Epidermal melanocyte (primary cell): ENCODE measurements around the gene MAMLD1.

Experiments
- DNase-seq: peaks from one replicate; pipeline ENCODE4 v3.0.0; 2011; ENCODE audit warnings: low spot score; ENCODE audit not compliant: insufficient read length

MAMLD1 gene

DNA sequence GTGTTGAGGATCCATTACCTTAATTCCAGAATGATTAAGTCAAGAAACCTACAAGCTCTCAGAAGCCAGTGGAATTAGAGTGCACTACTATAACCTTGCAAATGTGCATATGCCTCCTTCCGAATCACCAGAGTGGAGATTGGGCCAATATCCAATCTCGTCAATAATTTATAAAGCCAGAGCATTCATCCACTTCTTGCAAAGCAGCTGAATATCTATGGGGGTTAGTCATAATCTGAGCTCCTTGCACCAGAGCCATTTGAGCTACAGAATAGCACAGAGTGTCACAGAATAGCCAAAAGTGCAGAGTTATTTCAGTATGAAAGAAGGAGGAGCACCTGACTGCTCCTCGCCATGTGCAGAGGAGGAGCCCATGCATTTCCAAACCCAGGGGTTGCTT, 136.1 kb downstream of the MAMLD1 start:
- DNase-seq: no peak

DNA sequence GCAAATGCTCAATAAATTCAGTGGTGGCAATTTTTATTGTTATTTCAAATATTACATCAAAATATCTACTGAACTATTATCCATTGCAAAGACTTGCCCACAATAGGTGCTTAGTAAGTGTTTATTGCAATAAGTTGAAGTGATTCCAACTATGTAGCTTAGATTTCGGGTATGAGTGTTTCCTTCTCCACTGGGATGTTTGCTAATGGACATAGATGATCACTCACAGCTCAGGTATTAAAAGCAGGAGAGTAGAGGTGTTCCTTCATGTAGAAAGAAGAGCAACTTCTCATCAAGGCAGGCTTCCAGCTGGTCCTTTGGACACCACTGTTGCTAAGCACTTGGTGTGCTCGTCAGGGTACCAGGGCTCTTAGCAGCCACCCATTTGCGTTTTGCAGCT, 139.0 kb downstream of the MAMLD1 start:
- DNase-seq: no peak

DNA sequence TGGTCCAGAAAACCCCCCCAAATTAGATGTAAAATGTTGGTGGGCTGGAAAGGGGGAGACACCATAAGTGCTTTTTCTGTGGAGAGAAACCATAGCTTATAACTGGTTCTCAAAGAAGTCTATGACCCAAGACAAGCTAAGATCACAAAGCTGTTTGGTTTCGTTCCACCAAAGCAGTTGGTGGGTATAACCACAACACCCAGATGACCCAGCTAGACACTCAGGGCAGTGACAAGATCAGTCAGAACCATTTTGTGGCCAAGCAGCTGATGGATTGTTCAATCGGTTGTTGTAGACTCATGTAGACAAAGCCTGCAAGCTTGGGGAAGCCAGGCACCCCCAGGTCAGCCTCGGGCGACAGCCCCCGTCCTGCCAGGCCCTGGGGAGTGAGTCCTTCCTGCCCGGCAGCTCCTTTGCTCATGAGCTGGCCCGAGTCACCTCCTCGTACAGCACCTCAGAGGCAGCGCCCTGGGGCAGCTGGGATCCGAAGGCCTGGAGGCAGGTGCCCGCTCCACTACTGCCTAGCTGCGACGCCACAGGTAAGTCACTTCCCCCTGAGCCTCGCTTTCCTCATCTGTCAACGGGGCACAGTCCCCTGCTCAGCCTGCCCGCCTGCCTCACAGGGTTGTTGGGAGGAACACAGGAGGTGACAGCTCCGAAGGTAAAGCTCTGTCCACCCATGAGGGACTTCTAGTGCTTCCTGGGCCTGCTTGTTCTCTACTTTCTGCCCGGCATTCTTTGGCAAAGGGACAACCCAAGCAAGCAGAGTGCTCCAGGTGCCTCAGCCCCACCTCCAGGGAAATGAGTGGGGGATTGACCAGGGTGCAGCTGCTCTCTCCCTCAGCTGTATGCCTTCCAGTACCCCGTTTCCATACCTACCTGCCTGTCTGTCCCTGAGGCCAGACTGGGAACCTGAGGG, 140.1 kb downstream of the MAMLD1 start:
- DNase-seq: no peak

DNA sequence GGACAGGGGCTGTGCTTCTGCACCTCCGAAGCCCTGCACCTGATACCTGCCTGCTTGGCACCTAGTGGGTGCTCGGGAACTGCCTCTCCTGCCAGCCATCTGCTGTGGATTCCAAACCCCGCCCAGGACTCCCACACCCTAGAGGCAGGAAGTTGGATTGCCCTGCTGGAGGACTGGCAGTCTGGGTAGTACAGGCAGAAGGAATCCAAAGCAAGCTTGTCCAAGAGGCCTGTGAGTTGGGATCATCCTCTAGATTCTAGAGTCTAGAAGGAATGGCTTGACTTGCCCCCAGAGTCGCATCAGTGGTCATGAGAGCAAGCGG, 140.7 kb downstream of the MAMLD1 start:
- DNase-seq: no peak

DNA sequence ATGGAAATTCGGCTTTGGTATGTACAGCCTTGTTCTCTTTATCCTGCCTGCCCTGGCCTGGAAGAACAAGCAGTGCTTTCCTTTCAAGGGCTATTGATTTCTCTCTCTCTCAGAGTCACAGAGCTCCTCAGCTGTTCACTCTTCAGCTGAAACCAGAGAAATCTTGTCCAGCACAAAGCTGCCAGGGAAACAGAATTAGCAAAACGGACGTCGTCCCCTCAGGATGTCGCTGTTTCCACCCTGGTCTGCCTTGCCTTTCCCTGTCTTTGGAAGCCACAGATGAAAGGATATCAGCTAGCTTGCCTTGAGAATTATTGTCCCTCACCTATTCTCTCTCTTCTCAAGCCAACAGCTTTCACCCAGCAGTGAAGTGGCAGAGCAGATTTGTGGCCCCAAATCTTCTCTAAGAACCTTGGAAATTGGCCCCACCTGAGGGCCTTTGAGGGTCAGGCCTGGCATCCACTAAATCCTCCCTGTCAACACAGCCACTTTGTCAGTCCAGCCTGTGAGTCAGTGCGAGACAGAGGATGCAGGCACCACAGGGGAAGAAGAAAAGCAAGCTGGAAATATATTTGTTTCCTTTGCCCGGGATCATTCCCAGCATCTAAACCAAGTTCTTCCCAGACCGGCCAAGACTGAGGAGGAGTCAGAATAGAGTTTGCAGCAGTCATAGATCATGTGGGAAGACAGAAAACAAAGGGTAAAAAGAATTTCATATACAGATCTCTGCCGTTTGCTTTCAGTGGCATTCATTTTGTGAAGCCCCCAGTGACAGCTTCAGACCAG, 141.5 kb downstream of the MAMLD1 start:
- DNase-seq: no peak

DNA sequence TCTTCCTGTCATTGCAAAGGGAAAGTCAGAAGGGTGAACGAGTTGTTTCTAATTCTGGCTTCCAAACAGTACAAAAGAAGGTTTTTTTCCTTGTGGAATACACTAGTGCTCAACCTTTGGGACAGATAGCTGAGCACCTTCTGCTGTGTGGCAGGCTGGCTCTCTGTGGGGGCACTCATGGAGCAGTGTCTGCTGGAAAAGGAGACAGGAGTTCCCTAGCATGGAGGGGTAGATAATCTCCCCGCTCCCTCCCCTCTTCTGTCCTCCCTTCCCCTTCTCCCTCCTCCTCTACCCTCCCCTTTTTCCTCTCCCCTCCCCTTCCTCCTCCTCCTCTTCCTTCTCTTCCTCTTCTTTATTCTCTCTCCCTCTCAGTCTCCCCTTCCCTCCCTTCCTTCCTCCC, 142.9 kb downstream of the MAMLD1 start:
- no peak for DNase-seq

DNA sequence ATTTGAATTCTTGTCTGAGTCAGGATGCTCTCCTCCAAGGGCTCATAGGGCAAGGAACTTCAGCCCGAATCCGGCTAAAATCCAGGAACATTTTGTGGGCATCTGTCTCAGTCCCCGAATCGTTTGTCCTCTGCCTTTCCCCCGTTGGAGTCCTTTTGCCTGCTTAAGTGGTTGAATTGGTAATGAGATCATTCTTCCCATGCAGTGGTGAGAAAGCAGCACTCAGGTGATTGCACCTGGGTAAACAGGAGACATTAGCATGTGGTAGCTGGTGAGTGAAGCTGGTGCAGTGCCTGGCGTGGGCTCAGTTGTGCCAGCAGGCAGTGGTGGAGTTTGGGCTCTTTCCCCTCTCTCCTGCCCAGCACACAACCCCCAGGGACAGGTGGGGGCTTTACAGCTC, 143.4 kb downstream of the MAMLD1 start:
- no peak for DNase-seq

DNA sequence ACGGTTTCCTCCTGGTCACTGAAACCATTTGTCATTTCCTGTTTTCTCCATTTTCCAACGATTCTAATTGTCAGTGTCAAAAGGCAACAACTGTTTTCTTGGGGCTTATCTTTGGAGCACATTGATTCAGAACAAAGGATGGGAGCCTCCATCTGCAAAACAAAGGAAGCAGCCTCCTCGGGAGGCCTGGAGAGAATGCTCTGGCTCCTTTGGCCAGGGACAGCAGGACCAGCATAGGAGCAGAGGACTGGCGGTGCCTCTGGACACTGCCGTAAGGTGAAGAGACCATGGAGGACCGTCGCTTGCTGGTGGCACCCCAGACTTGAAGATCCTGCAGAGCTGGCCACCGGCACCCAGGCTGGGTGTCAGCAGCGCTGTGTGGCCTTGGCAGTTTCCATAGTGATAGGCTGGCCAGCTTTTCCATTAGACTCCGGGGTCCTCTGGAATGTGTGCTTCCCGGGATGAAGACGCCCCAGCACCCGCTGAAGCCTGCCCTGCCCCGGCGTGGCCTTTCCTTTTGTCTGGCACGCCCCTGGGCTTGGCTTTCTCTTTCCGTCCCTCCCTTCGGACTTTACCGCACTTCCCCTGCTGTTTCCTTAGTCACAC, 144.2 kb downstream of the MAMLD1 start:
- no peak for DNase-seq

DNA sequence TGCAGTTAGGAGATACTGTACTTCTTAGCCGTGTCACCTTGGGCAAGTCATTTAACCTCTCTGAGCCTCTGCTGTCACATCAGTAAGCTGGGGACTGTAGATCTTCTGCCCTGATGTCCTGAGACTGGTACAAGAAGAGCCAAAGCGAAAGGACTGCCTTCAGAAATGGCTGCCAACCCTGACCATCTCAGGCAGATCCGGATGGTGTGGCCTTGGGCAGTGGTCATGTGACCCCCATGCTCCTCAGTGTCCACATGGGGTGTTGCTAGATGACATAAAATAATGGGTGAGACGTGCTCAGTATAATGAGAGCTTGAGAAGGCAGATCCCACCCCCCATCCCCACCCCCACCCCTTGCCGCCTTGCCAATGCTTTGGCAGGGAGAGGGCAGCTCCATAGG, 144.9 kb downstream of the MAMLD1 start:
- no peak for DNase-seq

DNA sequence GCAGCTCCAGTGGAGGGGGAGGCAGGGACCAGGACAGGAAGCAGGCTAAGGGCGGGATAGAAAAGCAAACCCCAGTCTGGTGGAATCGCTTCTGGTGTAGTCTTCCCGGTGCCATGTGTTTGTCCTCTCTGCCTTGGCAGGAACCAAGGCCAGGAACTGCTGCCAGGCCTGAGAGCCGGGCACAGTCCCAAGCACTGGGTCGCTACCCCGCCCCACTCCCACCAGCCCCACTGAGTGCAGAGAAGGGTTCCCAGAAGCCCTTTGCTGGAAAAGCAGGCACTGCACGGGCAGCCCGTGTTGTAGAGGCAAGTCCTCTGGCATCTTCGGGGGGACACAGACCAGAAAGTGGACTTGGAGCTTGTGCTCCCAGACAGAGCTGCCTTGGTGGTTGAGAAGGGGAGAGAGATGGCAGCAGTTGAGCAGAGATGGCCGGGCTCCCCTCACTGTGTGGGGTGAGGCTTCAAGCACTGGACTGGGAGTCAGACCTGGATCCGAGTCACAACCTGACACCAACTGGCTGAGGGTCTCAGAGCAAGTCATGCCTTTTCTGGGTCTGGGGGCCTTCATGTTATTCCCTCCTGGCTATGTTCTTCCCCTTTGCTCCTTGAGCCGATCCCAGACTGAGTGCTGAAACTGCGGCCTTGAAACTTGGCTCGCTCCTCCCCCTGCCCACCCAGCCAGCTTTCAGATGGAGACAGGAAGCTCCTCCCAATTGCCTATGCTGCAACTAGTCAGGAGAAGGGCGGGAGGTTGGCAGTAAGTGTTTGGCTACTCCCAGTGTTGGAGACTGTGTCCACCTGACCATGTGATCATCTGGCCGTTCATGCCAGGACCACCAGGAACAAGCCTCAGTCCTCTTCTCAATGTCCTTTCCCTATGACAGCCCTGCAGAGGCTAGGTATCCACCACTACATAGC, 145.6 kb downstream of the MAMLD1 start:
- no peak for DNase-seq

DNA sequence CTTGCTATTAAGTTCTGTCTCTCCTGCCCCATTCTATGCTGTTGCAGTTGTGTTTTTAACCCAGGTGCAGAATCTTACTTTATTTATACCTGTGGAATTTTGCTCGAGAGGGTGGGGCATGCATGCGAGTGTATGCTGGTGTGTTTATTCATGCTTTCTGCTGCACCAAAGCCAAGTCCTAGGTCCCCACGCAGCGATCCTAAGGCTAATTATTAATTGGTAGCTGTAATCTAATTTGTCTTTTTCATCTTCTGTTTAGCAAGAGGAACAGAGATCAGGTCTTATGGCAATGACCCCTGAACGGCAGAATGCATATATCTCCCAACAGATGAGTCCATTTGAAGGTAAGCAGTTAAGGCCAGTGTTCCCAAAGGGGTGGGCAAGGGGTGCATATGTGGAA, 146.6 kb downstream of the MAMLD1 start:
- DNase-seq: no peak

DNA sequence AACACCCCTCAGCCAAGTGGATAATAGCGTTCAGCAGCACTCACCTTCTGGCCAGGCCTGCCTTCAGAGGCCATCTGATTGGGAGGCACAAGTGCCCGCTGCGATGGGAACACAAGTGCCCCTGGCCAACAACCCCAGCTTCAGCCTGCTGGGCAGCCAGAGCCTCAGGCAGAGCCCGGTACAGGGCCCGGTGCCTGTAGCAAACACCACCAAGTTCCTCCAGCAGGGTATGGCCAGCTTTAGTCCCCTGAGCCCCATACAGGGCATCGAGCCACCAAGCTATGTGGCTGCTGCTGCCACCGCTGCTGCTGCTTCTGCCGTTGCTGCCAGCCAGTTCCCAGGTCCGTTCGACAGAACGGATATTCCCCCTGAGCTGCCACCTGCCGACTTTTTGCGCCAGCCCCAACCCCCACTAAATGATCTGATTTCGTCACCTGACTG, 149.4 kb downstream of the MAMLD1 start:
- no peak for DNase-seq

DNA sequence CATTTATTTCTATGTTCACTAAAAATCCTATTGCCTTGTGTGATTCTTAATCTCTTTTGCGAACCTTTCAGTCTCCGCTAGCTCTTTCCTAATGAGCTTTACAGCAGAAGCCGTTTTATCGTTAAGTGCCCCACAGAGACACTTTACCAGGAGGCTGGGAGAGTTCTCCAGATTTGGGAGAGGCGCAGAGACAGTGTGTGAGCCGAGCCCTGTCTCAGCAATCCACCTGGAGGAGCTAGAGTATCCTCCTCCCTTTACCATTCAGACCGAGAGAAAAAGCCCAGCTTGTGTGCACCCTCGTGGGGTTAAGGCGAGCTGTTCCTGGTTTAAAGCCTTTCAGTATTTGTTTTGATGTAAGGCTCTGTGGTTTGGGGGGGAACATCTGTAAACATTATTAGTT, 150.4 kb downstream of the MAMLD1 start:
- no peak for DNase-seq

DNA sequence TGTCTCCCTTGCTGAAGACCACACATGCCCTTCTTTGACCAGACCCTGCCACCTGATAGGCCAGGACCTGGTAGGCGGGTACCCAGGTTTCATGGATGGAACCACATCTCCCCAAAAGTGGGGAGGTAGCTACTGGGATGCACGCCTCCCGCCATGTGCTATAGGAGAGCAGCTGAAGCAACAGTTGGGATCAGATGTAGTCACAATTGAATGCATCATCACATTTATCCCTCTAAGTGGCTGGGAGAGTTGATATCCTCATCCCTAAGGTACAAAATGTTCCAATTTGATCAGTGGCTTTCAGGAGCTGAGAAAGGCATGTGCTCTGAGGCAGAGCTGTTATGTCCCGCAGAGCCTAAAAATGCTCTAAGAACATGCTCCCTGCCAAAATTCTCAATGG, 151.3 kb downstream of the MAMLD1 start:
- no peak for DNase-seq

DNA sequence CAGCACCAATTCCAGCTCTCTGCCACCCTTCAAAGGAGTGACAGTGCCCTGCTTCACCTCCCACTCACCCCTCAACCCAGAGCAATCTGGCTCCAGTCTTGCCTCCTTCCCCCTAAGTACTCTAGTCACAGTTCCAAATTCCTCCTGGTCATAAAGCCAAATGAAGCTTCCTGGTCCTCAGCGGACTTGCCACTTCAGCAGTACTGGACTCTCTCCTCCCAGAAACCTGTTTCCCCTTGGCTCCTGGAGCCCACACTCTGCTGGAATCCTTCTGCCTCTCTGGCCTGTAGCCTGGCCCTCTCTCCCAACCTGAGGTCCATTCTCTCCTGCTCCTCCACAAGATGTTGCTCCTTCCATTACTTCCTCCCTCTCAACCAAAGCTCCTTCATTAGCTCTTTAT, 152.7 kb downstream of the MAMLD1 start:
- no peak for DNase-seq

DNA sequence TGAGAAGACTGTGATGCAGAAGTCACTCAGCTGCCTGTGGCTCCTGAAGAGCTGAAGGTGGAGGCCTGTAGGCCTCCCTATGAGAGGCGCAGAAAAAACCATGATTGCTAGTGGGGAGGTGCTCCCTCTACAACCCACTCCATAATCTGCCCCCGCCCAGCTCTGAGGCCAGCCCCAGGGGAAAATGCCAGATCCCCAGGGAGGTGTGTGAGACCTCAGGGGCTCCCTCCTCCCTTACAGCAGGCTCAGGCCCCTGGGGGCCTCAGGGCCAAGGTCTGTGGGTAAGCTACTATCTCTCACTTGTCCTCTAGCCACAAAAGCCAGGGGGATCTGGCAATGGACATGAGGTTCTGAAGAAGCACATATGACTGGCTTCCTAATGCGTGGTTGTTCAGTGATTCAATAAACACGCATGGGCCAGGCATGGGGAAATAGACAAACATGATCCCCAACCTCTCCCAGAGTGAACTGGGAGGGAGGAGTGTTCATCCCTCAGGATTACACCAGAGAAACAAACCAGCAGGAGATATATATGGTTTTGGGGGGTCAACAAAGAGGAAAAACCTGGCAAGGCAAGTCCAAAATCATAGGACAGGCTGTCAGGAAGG, 154.3 kb downstream of the MAMLD1 start:
- DNase-seq: no peak

DNA sequence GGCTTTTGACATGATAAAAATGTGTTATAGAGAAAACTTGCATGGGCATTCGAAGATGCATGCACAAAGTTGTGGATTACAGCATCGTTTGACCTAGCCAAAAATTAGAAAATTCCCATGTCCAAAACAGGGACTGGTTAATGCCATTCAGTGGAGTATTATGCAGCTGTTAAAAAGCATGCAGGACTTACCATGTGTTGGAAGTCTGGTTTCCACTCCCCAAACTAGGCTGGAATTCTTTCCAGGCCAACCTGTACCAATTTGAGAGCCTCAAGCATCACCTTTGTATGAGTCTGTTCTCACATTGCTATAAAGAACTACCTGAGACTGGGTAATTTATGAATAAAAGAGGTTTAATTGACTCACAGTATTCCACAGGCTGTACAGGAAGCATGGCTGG, 159.4 kb downstream of the MAMLD1 start:
- no peak for DNase-seq

DNA sequence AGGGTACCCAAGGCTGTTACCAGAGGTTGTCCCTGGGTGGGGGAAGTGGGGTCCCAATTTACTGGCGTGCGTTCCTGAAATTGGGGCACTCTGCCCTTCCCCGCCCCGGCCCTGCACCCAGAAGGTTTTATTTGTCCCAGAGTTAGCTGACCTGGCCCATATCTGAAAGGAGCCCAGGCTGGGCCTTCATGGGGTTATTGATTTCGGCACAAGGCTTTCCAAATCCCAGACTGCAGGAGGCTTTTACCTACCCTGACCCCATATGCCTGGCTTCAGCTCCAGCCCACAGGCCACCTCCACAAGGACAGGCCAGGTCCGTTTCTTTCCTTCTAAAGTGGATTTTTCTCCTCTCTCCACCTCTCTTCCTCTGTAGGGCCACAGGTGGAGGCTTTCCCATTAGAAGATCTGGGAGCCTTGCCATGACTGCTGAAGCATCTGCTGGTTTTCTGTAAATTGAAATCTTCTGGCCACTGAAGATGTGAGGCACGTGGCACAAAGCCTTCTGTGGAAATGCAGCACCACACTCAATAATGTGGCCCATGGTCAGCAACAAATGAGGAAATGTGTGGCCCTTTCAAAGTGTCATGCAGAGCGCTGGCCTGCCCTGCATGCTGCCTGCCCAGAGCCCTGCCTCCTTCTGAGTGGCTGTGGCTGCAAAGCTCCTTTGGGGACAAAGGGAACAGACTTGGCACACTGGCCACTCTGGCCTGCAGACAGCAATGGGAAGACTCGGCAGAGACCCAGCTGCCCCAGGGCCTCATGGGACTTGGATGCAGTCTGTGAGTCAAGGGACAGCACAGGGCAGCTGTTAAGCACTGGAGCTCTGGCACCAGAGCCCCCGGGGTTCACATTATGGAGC, 162.2 kb downstream of the MAMLD1 start:
- no peak for DNase-seq

DNA sequence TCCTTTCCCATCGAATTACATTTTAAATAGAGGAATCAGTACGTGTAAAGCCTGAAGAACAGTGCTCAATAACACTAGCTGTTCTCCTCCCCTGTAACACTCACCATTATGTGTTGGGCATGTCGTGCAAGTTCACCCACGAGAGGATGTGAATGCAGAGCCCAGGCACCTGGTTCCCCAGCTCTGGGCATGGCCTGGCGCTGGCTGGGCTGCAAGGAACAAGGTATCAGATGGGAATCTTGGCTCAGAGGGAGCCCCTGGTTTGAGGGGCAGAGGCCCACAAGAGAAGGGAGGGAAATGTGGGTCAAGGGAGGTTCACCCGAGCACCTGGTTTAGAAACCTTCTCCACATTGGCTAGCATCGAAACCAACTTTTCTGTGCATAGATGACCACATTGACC, 163.6 kb downstream of the MAMLD1 start:
- no peak for DNase-seq

DNA sequence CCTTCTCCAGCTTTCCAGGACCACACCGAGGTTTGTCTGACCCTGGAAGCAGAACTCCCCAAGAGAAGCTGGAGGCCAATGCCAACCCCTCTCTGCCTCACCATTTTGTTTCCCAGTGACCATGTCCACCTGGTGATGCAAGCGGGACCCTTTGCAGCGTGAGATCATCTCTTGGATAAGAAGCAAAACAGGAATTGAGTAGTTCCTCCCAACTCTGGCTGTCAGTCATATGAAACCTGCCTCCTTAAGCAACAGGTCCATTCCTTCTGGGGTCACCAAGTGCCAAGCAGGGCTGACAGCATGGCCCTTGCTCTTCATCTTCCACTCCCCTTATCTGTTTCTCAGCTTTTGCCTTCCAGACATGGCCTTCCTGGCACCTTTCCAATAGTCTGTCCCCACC, 164.0 kb downstream of the MAMLD1 start:
- DNase-seq: no peak
